ENCODE data around the gene TXNRD2.

The TXNRD2 gene

DNA sequence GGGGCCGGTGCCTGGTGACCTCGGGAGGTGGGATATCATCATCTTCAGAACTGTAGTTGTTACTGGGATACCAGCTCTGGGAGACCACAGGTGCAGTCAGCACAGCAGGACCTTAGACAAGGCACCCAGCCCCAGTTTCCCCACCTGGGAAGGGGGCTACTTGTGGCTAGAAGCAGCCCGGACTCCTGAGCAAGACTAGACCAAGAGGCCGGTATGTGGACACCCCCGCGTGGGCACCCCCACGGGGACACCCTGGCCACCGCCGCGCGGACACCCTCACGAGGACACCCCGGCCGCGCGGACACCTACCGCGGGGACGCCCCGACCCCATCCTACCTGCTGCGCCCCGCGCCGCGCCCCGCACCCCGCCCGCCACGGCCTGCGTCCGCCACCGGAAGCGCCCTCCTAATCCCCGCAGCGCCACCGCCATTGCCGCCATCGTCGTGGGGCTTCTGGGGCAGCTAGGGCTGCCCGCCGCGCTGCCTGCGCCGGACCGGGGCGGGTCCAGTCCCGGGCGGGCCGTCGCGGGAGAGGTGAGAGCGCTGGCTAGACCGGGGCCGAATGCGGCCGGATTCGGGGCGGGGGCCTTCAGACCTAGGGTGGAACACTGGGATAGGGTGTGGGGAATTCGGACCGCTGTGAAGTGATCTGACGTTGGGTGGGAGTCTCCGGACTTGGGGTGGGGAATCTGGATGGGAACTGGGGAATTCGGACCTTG is at the start of gene TXNRD2, which contains the start of gene COMT:
Gene TXNRD2, minus strand, starts transcription at position 454 of the 718 bp plus-strand sequence. Its CDS starts 15 bp downstream, at position 439.
Gene COMT, plus strand, starts transcription at position 408 of the 718 bp plus-strand sequence. CDS start 20,755 bp downstream, outside the sequence.
- DNase-seq: peak; percentile 89

DNA sequence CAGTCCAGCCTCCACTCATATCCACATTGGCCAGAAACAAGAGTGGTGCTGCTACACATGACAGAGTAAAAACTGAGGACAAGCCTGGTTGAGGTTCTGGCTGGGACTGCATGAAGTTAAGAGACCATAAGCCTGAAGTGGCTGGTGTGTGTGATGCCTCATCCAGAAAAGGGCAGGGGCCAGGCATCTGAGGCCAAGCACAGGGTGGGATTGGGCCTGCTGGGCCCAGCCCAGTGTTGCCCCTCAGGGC is 49.7 kb upstream of the TXNRD2 start:
- no peak for DNase-seq

DNA sequence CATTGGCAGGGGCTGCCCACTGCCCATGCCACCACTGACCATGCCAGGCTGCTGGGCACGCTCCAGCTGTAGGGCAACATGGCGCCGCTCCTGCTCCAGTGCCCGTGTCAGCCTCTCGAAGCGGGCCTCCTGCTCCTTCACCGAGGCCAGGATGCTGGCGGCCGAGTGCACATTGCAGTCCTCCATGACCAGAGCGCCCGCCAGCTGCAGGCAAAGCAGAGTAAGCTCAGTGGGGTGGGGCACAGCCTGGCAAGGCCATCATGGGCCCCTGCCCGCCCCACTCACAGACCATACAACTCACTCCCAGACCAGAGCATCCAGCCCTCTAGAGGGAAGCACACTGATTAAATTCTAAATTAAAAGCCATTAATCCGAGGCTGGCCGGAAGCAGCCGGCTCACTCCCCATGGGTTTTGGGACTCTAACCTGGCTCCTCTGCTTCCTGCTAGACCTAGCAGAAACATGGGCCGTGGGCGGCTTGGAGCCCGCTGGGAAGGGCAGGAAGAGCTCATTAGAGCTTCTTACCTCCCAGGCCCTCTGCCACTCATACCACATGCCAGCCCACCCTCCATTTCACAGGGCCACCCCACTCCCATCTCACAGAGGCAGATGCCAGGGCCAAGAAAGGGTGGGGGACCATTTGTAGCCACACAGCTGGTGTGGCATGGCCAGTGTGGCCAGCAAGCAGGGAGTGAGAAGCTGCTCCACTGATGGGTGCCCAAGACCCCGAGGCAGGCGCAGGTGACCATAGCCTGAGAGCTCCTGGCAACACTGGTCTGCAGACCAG is 49.2 kb upstream of the TXNRD2 start:
- DNase-seq: no peak

DNA sequence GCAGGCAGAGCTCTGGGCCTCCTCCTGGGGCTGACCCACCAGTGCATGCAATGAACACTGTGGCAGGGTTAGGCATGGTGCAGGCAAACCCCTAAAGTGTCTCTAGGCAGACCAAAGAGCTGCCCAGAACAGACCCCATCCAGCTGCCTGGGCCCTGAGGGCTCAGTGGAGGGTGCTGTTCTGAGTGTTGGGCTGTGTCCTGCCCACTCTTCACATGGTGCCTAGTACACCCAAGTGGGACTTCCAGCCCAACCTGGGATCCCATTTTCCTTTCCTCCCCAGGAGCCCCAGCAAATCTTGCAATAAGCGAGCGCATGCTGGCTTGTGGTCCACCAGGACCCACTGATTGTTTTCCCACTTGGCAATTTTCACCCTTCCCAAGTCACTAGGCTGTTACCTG is 48.6 kb upstream of the TXNRD2 start:
- no peak for DNase-seq

DNA sequence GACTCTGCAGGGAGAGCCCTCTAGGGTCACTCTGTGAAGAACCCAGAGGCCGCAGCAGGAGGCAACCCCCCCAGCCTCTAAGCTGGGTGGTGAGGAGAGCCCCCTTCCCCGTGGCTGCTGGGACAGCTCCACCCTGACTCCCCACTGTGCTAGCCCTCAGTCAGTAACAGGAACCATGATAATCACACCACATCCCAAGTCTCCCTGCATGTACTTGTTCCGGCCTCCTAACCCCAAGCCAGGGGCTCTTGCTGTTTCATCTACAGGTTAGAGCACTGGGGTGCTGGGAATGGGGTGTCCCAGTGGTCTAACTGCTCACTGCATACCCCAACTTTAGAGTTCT is 48.1 kb upstream of the TXNRD2 start:
- no peak for DNase-seq

DNA sequence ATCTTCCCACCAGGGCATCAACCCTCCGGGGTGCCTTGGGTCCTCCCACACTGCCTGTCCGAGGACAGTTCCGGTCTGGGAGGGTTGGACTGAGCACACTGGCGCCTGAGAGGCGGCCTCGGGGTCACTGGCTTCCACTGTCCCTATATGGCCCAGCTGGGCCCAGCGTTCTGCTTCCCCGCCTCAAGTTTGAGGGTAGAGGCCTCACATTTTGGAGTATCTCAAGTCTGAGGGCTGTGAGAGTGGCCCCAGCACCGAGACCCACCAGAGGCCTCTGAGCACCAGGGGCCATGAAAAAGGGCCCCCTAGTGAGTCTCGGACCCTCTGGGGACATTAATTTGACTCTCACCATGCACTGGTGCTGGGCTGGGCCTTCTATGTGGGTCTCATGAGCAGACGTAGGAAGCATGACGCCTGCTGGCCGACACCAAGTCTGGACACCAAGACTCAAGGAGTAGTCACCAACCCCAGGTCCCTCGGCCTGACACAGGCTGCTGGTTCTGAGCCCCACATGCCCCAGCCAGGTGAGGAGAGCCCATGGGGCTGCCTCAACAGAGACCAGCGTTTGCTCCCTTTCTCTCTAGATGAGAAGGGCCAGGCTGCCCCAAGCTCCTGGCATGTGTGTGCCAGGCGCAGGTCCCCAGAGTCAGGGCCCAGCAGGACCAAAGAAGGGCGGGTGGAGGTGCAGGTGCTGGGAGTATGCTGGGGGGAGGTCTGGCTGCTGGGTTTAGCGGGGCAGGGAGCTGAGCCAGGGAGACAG is 47.5 kb upstream of the TXNRD2 start:
- no peak for DNase-seq

DNA sequence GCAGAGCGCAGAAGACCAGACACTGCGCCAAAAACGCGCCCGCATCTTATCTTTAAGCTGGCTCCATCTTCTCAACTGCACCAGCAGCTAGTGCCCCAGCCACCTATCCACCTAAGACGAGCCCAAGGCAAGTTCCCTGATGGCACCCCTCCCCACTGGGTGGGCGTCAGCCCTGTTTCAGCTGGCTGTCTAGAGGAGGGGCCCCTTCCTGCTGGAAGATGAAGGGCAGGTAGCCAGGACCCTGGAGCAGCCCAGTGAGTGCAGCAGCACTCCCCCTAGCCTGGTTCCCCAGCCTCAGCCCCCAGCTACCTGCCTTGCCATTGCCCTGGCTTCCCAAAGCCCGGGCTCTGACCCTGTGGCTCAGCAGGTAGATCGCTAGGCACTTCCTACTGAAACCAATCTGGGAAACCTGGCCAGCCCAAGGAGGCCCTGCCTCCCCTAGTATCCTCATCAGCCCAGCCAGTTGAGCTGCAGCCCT is 46.8 kb upstream of the TXNRD2 start:
- no peak for DNase-seq

DNA sequence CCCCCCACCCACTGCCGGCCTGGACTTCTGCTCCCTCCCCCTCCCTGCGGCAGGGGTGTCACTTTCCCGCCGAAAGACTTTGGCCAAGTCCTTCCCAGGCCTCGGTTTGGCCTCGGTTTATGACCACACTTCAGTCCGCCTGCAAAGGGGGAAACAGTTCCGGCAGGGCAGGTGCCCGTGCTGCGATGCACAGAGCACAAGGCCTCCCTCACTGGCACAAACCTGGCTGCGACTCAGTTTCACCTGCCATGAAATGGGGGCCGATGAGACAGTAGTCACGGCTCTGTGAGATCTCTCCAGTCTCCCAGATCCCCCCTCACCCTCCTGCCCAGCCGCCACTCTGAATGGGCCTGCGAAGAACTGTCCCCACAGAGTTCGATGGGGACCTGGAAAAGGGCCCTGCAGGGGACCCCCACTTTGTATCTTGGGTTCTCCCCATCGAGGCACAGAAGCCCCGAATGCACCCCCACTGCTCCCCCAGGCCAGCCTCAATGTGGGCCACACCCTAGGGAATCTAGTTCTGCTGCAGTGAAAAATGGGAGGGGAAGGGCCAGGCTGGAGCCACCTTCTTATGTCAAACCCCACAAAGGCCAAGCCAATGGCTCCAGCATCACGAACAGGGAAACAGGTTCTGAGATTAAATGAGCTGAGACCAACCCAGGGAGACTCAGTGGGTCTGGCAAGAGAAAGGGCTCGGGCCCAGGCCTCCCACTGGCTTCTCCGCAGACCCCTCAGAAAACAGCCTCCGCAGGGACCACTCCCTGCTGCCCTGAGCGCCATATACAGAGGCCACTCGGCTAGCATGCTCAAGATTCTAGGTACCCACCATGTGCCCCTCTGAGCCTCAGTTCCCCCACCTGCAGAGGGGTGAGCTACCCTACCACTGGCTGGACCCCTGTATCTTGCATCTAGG is 46.0 kb upstream of the TXNRD2 start:
- no peak for DNase-seq

DNA sequence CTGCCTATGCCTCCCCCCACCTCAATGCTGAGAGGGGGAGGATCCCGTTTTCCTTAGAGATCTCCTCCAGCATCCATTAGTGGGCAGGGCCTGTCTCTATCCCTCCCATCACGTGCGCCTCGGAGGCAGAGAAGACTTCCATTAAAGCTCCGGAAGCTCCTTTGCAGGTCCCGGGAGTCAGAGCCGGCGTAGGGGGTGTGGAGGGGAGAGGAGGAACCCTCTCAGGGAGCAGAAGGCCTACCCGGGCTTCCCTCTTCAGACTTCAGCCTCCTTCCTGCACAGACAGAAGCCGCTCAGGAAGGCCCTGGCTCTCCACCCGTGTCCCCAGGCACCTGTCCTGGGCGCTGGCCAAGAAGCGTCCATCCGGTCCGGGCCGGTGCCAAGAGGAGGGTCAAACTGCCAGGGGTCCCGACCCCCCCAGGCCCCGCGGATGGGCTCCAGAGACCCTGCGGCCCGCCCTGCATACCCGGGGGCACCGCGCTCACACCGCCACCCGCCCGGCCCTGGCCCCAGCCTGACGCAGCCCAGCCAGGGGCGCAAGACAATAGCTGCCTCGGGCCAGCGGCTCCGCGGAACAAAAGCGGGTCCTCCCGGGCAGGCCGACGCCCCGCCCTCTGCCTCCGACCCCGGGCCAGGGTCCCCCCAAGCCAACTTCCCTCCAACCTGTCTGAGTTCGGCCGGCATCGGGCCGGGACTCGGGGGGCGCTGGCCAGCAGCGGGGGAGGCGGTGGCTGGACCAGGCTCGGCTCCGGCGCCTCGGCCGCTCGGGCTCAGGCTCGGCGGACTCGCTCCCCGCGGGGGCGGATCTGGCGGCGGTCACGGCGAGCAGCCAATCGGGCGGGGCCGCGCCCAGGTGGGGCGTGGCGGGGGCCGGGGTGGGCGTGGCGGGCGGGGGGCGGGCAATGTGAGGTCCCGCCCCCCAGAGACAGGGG is 45.1 kb upstream of the TXNRD2 start:
- peak; percentile 88 for DNase-seq

DNA sequence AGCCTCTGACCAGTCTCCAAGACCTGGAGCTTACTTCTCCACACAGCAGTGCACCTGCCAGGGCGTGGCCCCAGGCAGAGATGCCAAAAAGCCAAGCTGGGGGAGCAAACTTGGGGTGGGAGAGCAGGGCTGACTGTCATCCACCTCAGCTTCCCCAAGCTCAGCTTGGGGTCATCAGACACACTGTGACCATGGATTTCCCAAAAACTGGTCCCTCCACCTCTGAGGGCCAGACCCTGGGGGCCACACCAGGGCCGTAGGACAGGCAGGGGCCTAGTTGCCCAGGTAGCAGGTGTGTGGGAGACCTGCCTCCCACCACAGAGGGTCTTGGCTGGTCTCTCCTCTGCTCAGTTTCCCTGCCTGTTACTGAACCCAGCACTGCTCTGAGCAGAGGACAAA is 44.4 kb upstream of the TXNRD2 start:
- DNase-seq: no peak

DNA sequence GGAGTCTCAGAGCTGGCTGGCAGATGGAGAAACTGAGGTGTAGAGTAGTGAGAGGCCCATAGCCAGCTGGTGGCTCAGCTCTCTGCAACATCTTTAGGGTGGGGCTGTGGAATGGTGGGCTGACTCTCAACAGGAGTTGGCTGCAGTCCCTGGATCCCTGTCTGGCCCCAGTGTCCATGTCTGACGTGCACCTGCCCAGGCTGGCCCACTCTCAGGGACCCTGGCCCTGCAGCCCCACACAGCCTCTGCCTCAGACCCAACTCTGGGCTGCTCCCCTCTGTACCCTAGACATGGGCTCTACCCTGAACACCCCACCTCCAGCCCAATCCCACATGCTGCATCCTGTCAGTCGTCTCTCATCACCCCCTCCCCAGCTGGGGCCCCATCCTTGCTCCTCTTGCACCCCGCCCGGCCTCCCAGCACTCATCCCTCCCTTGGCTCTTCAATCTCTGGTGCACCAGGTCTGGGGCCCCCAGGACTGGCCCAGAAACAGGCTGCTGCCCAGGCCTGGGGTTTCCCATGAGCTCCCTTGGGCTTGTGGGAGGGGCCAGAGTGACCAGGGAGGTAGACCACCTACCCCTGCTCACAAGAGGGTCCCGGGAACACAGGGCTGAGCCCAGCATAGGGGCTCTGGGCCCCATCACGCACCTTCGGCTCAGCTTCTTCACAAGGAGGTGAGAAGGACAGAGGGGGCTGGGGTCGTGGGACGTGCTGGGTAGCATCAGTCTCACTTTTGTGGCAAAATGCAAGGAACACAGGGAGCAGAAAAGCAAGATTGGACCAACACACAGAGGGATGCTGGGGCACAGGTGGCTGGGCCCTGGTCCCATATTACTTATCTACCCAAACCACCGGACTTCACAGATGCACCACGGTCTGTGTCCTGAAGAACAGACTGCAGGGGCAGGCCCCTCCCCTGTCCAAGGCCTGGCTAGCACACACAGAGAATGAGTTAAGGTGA is 43.5 kb upstream of the TXNRD2 start:
- DNase-seq: no peak

DNA sequence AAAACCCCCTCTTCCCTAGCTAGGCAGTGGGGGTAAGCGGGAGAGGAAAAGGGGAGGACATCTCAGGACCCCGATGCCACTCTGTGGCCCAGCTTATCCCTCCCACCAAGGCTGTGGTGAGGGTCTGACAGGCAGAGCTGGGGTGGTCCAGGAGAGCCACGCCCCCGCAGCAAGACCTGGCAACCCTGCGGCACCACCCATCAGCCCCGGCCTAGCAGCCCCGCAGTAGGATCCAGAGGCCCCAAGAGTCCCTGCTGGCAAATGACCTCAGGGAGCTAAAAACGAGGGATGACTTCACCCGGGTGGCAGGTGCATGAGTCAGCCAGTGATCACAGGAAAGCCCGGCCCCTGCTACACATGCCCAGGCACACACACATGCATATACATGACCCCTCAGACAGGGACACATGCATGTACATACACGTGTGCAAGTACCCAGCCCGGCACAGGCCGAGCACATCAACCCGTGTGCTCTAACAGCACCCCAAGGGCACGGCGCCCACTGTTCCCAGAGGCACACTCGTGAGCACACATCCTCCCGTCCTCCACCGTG is 42.7 kb upstream of the TXNRD2 start:
- no peak for DNase-seq

DNA sequence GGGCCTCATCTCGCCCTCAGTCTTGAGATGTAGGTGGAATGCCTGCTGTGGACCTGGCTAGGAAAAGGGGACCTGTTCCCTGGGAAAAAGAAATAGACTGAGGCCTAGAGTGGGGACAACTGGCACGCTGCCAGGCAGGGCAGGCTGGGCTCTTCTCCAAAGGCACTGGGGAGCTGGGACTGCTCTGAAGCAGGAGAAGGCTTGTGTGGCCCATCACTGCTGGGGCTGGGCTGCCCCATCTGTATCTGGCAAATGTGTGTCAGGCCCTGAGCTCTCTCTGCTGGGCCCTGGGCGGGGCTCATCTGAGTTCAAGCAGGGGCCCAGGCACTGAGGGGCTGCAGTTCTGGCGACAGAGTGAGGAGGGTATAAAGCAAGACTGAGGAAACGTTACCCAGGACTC is 42.1 kb upstream of the TXNRD2 start:
- DNase-seq: no peak

DNA sequence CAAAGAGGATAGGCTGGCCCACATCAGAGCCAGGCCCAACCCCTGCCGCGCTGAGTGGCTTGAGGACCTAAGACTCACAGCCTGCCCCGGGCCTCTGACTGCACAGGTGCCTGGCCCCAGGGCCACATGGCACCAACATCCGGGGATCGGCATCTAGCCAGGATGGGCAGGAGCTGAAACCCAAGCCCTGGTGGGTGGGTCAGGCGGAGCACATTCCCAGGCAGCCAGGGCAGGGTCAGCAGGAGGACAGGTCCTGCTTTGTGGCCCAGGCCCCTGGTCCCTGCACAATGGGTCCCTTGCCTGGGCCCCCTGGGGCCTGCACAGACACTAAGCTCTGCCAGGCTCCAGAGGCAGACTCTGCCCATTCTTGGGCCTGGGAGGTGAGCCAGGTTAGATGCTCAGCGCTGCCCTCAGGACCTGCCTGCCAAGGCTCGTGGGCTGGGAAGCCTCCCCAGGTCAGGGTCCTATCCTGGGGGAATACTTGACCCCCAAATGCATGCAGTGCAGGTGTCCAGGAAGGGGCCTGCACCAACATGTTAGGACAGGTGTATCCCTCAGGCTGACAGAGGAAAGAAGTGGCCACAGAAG is 41.5 kb upstream of the TXNRD2 start:
- no peak for DNase-seq

DNA sequence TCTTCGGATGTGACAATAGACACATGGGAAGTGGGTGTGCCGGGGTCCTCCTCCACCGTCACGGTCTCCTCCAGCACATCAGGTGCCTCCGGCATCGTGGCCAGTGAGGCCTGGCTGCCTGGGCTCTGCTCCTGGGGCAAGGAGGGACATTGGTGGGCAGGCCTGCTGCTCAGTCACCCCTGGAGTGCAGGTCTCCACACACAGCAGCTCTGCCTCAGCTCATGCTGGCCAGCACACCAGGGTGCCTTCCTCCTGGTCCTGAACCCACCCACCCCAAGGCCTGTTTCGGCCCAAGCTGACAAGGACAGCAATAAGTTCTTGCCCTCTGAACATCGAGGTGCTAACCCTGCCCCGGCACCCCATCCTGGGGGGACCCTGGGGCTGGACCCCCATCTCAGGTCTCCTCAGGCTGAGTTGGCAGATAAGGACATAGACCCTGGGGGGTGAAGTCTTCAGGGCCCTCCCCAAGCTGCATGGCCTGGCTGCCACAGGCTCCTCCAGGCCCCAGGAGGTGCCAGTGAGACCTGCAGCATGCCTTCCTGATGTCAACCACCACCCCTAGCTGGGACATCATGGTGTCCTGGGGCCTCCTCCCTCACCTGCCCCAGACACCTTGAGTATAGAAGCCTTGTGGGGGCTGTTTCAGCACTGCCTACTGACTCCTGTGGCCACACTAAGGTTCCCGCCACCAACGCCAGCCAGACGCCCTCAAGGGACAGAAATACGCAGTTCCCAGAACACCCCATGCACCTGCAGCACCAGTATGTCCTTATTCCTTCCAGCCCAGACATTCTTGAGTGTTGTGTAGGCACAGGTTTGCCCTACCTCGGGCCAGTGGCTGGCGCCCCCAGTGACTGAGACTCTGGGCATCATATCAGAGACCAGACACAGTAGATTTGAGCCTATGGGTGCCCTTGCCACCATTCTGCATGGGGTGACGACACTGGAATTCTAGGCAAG is 40.6 kb upstream of the TXNRD2 start:
- no peak for DNase-seq

DNA sequence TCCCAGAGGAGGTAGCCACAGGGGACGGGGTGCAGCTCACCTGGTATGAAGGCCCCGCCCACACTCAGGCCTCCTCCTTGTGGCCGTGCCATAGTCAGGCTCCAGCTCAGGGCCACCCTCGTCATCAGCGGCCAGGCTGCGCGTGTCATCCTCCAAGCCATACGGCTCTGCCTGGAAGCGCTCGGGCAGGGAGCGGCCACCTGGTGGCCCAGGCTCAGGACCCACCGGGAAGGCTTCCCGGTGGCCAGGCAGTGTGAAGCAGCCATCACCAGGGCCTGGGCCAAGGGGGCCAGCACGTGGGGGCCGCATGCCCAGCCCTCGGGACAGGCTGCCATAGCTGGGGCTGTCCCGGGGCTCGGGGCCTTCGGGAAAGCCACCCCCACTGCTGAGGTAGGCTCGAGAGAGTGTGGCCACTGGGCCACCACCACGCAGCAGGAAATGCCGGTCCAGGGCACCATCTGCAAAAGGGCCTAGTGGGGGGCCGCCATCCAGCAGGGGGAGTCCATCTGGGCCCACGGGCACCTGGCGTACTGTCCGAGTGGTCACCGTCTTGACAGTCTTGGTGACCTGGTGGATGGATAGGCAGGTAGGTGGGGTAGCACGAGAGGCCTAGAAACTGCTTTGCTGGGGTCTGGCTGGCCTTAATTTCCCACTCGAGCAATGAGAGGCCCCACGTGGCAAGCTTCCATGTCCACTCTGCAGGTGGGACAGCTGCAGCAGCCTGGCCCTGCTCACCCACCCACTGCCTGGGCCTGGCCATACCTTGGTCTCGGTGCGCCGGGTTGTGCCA is 39.7 kb upstream of the TXNRD2 start:
- no peak for DNase-seq

DNA sequence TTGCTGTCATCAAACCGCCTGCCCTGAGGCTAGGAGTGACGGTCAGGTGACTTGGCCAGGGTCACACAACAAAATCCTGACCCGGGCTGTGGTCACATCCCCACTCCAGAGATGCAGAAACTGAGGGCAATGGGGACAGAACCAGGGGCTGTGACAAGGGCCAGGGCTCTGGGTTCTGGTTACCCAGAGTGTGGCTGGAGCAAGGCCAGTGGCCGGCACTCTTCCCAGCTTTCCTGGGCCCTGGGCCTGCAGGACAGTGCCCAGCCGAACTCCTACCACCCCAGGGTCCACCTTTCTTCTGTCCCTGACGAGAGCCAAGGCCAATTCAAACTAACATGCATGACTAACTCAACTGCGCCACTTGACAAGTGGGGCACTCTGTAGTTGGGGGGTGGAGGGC is 39.1 kb upstream of the TXNRD2 start:
- DNase-seq: no peak

All from activated CD8-positive, alpha-beta memory T cell treated with anti-CD3 and anti-CD28 coated beads, Interleukin-2, amount 50 U/mL, for 48 hours (primary cell).